K562 (cell line): ENCODE measurements around the gene CDC42SE2.

ENCODE experiments used
- EZH2 ChIP-seq: IDR thresholded peaks from 2 replicates; pipeline ENCODE4 v1.6.1; 2012; ENCODE audit warnings: low read depth, mild to moderate bottlenecking, inconsistent platforms, low read length, borderline replicate concordance
- JUN ChIP-seq, 2 experiments: sonication (generic) in 1 of 2; formaldehyde crosslinking in 1 of 2; IDR thresholded peaks; 2 replicates each; pipeline versions ENCODE4 v1.6.1 to v1.8.0; 2012 to 2022; ENCODE audit warnings: borderline replicate concordance in 2 of 2, mild to moderate bottlenecking in 2 of 2, improper control_type of control experiment in 1 of 2, low read depth in 1 of 2, low read length in 1 of 2, missing genetic modification reagents in 1 of 2
- MIER1 ChIP-seq: fragments of 450-650 bp; IDR thresholded peaks from 2 replicates; pipeline ENCODE4 v1.6.1; 2016; ENCODE audit warnings: antibody characterized with exemption, mild to moderate bottlenecking, low read depth
- NR2F6 ChIP-seq: fragments of 450-650 bp; formaldehyde crosslinking; IDR thresholded peaks from 2 replicates; pipeline ENCODE4 v1.4.0; 2020; ENCODE audit warnings: mild to moderate bottlenecking
- RFX5 ChIP-seq: IDR thresholded peaks from 2 replicates; pipeline ENCODE4 v1.6.1; 2011; ENCODE audit warnings: low read depth, mild to moderate bottlenecking, improper control_type of control experiment, low read length
- ZFP30 ChIP-seq: fragments of 250-450 bp; sonication (Bioruptor Pico); IDR thresholded peaks from 2 replicates; pipeline ENCODE4 v1.8.0; 2022; ENCODE audit warnings: moderate library complexity, mild to moderate bottlenecking, inconsistent platforms, borderline replicate concordance
- ZNF561 ChIP-seq: fragments of 450-650 bp; formaldehyde crosslinking; conservative IDR thresholded peaks from 2 replicates; pipeline ENCODE4 v1.4.0; 2020; ENCODE audit warnings: mild to moderate bottlenecking, moderate library complexity

DNA sequence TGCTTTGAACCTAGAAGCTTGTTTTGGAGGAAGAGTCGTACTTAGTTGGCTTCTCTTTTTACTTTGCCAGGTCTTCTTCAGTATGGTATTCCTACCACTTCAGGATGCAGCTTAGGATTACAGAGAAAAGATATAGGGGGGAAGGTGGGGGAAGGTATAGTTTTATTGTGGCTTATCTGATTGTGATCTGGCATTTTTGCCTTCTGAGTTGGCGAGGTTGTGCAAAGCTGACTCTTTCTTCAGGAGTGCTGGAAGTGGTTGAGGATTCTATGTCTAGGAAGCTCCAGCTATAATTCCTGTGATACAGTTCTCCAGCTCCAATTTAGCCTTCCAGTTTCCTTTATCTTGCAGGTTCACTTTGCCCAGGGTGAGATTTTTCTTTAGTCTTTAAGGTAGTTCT, 7.0 kb downstream of the CDC42SE2 start:
- TF ChIP-seq NR2F6 (no peak), EZH2 (no peak), ZFP30 (CRISPR knock-in tag) (no peak), RFX5 (no peak), ZNF561 (CRISPR knock-in tag) (no peak), JUN (IDR thresholded peaks at IDR 0.05; ENCODE audit: borderline replicate concordance, low read depth, low read length) (no peak), JUN (CRISPR knock-in tag; IDR thresholded peaks at IDR 0.05; ENCODE audit: borderline replicate concordance) (no peak), MIER1 (no peak)
